ENCODE results near the gene CAPN15. TPM values are rescaled to one million over a fixed set of nuclear protein-coding genes. Genes with fewer than 3 reads are reported as not detected.
A peak's percentile ranks its signal among the peaks of the same experiment; 100 is the strongest.

The CAPN15 gene
- total and polyA plus RNA-seq, 2 experiments from 2014 or later, result 5.4 to 68.0 TPM

GRCh38 chr16:555528-556473 lies 28.3 kb downstream of the CAPN15 start:
- Histone ChIP-seq H3K36me3 (ENCODE audit: low read depth) (no peaks in the 10 kb centered on the region), H3K4me2 (ENCODE audit: unreplicated experiment) (peak overlapping the region; percentile 75), H3K79me2 (ENCODE audit: insufficient read depth) (no peaks in the 10 kb centered on the region), H3K9ac (peak overlapping the region; percentile 78), H2AFZ (no peak overlapping the region), H3K27ac (peak overlapping the region; percentile 86), H3K9me2 (ENCODE audit: insufficient read depth) (no peaks in the 10 kb centered on the region), H3K27me3 (replicated peaks; ENCODE audit: insufficient read depth) (peaks cover 10% of the 10 kb centered on the region; the same call in 1 of the 2 replicates), H4K20me1 (ENCODE audit: insufficient read depth) (no peaks in the 10 kb centered on the region), H3F3A (ENCODE audit: insufficient read depth) (no peaks in the 10 kb centered on the region), H3K9me3 (ENCODE audit: low read depth) (no peaks in the 10 kb centered on the region), H3K4me3 (peak overlapping the region; percentile 63; the same call in 1 of the 2 replicates), H3K4me1 (ENCODE audit: insufficient read depth) (peaks cover 17% of the 10 kb centered on the region)
- 82 to 86% methylated on average over 27 to 32 of the region's 32 CpGs for WGBS, 2 experiments (ENCODE audit: low coverage in 1 of 2, low lambda C conversion rate in 2 of 2, missing lambda C conversion rate in 2 of 2)
- in situ Hi-C loops (cut with MboI), result no loop called here
- DNase-seq, result peak; percentile 20
- TF ChIP-seq EZH2 (IDR thresholded peaks at IDR 0.05; ENCODE audit: insufficient read depth, poor library complexity, severe bottlenecking) (no peak), EZH2phosphoT487 (IDR thresholded peaks at IDR 0.05; ENCODE audit: insufficient read depth, low read depth) (no peak)

DNA sequence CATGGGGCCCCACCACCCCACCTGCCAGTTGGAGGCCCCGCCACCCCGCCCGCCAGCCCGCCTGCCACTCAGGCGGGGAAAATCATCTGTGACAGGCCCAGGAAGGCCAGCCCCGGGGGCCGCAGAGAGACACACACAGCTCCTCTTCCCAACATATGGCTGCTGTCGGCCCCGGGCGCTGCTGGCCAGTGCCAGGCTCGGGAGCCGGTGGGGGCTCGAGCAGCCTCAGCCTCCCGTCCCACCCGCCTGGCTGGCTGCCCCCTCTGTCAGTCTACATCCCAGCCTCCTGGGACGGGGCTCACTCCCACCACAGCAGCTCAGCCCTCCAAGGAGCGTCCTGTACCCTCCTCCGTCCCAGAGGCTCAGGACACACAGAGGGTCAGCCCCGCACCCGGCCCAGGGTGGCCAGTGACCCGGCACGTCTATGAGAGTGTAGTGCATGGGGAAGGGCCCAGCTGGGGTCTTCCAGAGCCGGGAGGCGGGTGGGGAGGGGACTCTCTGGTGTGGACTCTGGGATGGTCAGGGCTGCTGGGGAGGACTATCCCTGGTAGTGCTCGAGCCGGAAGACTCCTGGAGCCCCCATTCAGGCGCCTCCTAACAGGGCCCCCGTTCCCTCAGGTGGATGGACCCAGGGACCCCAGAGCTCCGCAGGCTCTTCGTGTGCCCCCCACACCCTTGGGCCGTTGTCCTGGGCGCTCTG lies 29.1 kb downstream of the CAPN15 start:
- H3K4me1 ChIP-seq (ENCODE audit: insufficient read depth), result peaks cover 17% of the 10 kb centered on the region
- H3K79me2 ChIP-seq (ENCODE audit: insufficient read depth), result no peaks in the 10 kb centered on the region
- peaks cover 13% of the 10 kb centered on the region; the same call in 1 of the 2 replicates for H3K27me3 ChIP-seq (replicated peaks; ENCODE audit: insufficient read depth)
- H3K9ac ChIP-seq, result no peak overlapping the region
- WGBS, 2 experiments (ENCODE audit: low coverage in 1 of 2, low lambda C conversion rate in 2 of 2, missing lambda C conversion rate in 2 of 2), result 85 to 91% methylated on average over 19 to 32 of the region's 32 CpGs
- H3K4me2 ChIP-seq (ENCODE audit: unreplicated experiment), result no peak overlapping the region
- H3K27ac ChIP-seq, result no peak overlapping the region
- no peak for DNase-seq
- no peak overlapping the region for H2AFZ ChIP-seq
- no peaks in the 10 kb centered on the region for H3K9me3 ChIP-seq (ENCODE audit: low read depth)
- no peaks in the 10 kb centered on the region for H4K20me1 ChIP-seq (ENCODE audit: insufficient read depth)
- H3K36me3 ChIP-seq (ENCODE audit: low read depth), result no peaks in the 10 kb centered on the region
- H3K4me3 ChIP-seq, result no peak overlapping the region
- TF ChIP-seq EZH2phosphoT487 (IDR thresholded peaks at IDR 0.05; ENCODE audit: insufficient read depth, low read depth) (no peak), EZH2 (IDR thresholded peaks at IDR 0.05; ENCODE audit: insufficient read depth, poor library complexity, severe bottlenecking) (no peak)
- H3K9me2 ChIP-seq (ENCODE audit: insufficient read depth), result no peaks in the 10 kb centered on the region
- in situ Hi-C loops (cut with MboI), result no loop called here
- H3F3A ChIP-seq (ENCODE audit: insufficient read depth), result no peaks in the 10 kb centered on the region

GRCh38 chr16:557463-558297 lies 30.2 kb downstream of the CAPN15 start:
- Histone ChIP-seq H3K4me2 (ENCODE audit: unreplicated experiment) (no peak overlapping the region), H2AFZ (no peak overlapping the region), H3K9me3 (ENCODE audit: low read depth) (no peaks in the 10 kb centered on the region), H4K20me1 (ENCODE audit: insufficient read depth) (no peaks in the 10 kb centered on the region), H3K27me3 (replicated peaks; ENCODE audit: insufficient read depth) (peaks cover 13% of the 10 kb centered on the region; the same call in 1 of the 2 replicates), H3K79me2 (ENCODE audit: insufficient read depth) (no peaks in the 10 kb centered on the region), H3K4me1 (ENCODE audit: insufficient read depth) (peaks cover 17% of the 10 kb centered on the region), H3K4me3 (no peak overlapping the region), H3F3A (ENCODE audit: insufficient read depth) (no peaks in the 10 kb centered on the region), H3K36me3 (ENCODE audit: low read depth) (no peaks in the 10 kb centered on the region), H3K27ac (no peak overlapping the region), H3K9ac (no peak overlapping the region), H3K9me2 (ENCODE audit: insufficient read depth) (no peaks in the 10 kb centered on the region)
- WGBS, 2 experiments (ENCODE audit: low coverage in 1 of 2, low lambda C conversion rate in 2 of 2, missing lambda C conversion rate in 2 of 2), result 81 to 82% methylated on average over 23 of the region's 23 CpGs
- in situ Hi-C loops (cut with MboI), result no loop called here
- no peak for DNase-seq
- TF ChIP-seq EZH2phosphoT487 (IDR thresholded peaks at IDR 0.05; ENCODE audit: insufficient read depth, low read depth) (no peak), EZH2 (IDR thresholded peaks at IDR 0.05; ENCODE audit: insufficient read depth, poor library complexity, severe bottlenecking) (no peak)
